ENCODE data around the gene SPDYE18.
"Not testable (repeated sequence)": the region's sequence is repeated elsewhere in the genome, so short reads cannot be mapped to it uniquely, and the experiment has no call there.

Gene SPDYE18

GRCh38 chr7:77062557-77062956 is at the start of gene SPDYE18:
Gene SPDYE18, minus strand, starts transcription at chr7:77062558. Its CDS starts 2,046 bp downstream, at chr7:77060512.
- DNase-seq, result not testable (repeated sequence)

GRCh38 chr7:77108362-77108761 is 46.0 kb upstream of the SPDYE18 start:
- DNase-seq, result not testable (repeated sequence)

GRCh38 chr7:77107659-77108058 is 45.3 kb upstream of the SPDYE18 start:
- DNase-seq, result not testable (repeated sequence)

- not testable (repeated sequence) for DNase-seq
These were observed 43.5 kb upstream of the SPDYE18 start for GRCh38 chr7:77105904-77106303.

- DNase-seq, result not testable (repeated sequence)
These were observed 40.3 kb upstream of the SPDYE18 start for GRCh38 chr7:77102671-77103070.

GRCh38 chr7:77101187-77101586 is 38.8 kb upstream of the SPDYE18 start:
- not testable (repeated sequence) for DNase-seq

- not testable (repeated sequence) for DNase-seq
These were observed 38.1 kb upstream of the SPDYE18 start for GRCh38 chr7:77100501-77100900.

- not testable (repeated sequence) for DNase-seq
These were observed 29.9 kb upstream of the SPDYE18 start for GRCh38 chr7:77092301-77092700.

GRCh38 chr7:77082192-77082591 is 19.8 kb upstream of the SPDYE18 start:
- DNase-seq, result not testable (repeated sequence)

GRCh38 chr7:77080236-77080635 is 17.9 kb upstream of the SPDYE18 start:
- DNase-seq, result not testable (repeated sequence)

- DNase-seq, result not testable (repeated sequence)
These were observed 17.3 kb upstream of the SPDYE18 start for GRCh38 chr7:77079624-77080023.

GRCh38 chr7:77079112-77079511 is 16.8 kb upstream of the SPDYE18 start:
- DNase-seq, result not testable (repeated sequence)

- not testable (repeated sequence) for DNase-seq
These were observed 14.7 kb upstream of the SPDYE18 start for GRCh38 chr7:77077060-77077459.

- DNase-seq, result not testable (repeated sequence)
These were observed 12.5 kb upstream of the SPDYE18 start for GRCh38 chr7:77074786-77075396.

GRCh38 chr7:77071108-77071507 is 8.8 kb upstream of the SPDYE18 start:
- not testable (repeated sequence) for DNase-seq

- DNase-seq, result not testable (repeated sequence)
These were observed 3.5 kb upstream of the SPDYE18 start for GRCh38 chr7:77065869-77066268.

- not testable (repeated sequence) for DNase-seq
These were observed 1.4 kb upstream of the SPDYE18 start for GRCh38 chr7:77063732-77064131.

GRCh38 chr7:77032261-77032660 is 30.1 kb downstream of the SPDYE18 start, which contains the start of gene SPDYE17:
Gene SPDYE17, minus strand, starts transcription at chr7:77032361. Its CDS starts 1,791 bp downstream, at chr7:77030570.
- not testable (repeated sequence) for DNase-seq

- not testable (repeated sequence) for DNase-seq
These were observed 36.0 kb downstream of the SPDYE18 start for GRCh38 chr7:77026349-77026748.

GRCh38 chr7:77010074-77010680 is 52.2 kb downstream of the SPDYE18 start:
- not testable (repeated sequence) for DNase-seq

- not testable (repeated sequence) for DNase-seq
These were observed 54.4 kb downstream of the SPDYE18 start for GRCh38 chr7:77008000-77008399.

GRCh38 chr7:77006127-77007110 is 55.9 kb downstream of the SPDYE18 start:
- DNase-seq, result not testable (repeated sequence)

Data from CD4-positive, alpha-beta T cell treated with Interleukin-12 subunit alpha and Interleukin-12 subunit beta, for 1 hour (primary cell).